ENCODE data around the gene SULT1C2. TPM values are rescaled to one million over a fixed set of nuclear protein-coding genes. Genes with fewer than 3 reads are reported as not detected.

SULT1C2 gene
- total and polyA plus RNA-seq, 2 of the 13 experiments (the other 11 are each of a cell fraction or from before 2014, with no cell fraction given), result 4.0 to 6.2 TPM

DNA sequence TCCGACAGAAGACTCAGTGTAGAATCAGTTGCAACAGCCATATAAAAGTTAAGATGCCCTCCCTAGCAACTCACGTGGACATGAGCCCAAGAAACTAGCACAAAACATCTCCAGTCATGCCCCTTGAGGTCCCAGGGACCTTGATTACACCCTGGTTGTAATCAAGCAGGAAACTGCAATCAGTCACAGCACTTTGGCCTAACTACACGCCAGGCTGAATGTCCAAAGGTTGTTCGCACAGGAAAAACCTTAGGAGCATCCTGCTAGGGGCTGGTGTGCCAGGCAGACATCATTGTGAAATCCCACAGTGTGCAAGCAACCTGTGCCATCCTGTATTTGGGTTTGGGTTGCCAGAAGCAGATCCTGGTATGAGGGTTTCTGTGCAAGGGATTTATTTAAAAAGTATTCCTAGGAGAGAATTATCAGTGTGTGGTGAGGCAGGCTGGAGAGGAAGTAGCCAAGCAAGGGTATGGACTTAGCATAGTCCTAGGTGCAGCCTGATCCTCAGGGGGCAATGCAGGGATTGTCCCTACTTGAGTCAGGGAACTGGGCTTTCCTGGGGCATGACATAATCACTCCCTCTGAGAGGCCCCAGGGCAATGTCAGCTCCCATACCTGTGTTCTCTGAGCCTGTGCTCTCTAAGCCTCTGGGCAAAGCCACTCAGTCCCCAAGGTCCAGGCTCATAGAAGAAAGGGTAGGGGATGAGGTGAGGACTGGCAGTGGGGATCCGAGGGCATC, 17.8 kb upstream of the SULT1C2 start (continued):
- TF ChIP-seq, protein P1, sequence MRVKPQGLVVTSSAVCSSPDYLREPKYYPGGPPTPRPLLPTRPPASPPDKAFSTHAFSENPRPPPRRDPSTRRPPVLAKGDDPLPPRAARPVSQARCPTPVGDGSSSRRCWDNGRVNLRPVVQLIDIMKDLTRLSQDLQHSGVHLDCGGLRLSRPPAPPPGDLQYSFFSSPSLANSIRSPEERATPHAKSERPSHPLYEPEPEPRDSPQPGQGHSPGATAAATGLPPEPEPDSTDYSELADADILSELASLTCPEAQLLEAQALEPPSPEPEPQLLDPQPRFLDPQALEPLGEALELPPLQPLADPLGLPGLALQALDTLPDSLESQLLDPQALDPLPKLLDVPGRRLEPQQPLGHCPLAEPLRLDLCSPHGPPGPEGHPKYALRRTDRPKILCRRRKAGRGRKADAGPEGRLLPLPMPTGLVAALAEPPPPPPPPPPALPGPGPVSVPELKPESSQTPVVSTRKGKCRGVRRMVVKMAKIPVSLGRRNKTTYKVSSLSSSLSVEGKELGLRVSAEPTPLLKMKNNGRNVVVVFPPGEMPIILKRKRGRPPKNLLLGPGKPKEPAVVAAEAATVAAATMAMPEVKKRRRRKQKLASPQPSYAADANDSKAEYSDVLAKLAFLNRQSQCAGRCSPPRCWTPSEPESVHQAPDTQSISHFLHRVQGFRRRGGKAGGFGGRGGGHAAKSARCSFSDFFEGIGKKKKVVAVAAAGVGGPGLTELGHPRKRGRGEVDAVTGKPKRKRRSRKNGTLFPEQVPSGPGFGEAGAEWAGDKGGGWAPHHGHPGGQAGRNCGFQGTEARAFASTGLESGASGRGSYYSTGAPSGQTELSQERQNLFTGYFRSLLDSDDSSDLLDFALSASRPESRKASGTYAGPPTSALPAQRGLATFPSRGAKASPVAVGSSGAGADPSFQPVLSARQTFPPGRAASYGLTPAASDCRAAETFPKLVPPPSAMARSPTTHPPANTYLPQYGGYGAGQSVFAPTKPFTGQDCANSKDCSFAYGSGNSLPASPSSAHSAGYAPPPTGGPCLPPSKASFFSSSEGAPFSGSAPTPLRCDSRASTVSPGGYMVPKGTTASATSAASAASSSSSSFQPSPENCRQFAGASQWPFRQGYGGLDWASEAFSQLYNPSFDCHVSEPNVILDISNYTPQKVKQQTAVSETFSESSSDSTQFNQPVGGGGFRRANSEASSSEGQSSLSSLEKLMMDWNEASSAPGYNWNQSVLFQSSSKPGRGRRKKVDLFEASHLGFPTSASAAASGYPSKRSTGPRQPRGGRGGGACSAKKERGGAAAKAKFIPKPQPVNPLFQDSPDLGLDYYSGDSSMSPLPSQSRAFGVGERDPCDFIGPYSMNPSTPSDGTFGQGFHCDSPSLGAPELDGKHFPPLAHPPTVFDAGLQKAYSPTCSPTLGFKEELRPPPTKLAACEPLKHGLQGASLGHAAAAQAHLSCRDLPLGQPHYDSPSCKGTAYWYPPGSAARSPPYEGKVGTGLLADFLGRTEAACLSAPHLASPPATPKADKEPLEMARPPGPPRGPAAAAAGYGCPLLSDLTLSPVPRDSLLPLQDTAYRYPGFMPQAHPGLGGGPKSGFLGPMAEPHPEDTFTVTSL (CRISPR knock-in tag; IDR thresholded peaks at IDR 0.05; ENCODE audit: borderline replicate concordance), result no peak
- TF ChIP-seq HNRNPH1 (optimal IDR thresholded peaks at IDR 0.05; ENCODE audit: low read depth, low read length), result no peak
- no peak for TF ChIP-seq ZNF513 (CRISPR knock-in tag; conservative IDR thresholded peaks at IDR 0.05)
- TF ChIP-seq CEBPB (IDR thresholded peaks at IDR 0.05; ENCODE audit: borderline replicate concordance, low read depth, low read length), result peak; percentile 83
- 0 out of 2 replicates have a peak, but pooled peaks have one; percentile 12 for TF ChIP-seq BHLHE40 (IDR thresholded peaks at IDR 0.05; ENCODE audit: low read length)
- peak; percentile 31; the same call in 1 of the 2 replicates for TF ChIP-seq PATZ1 (CRISPR knock-in tag; IDR thresholded peaks at IDR 0.05)
- 0 out of 2 replicates have a peak, but pooled peaks have one; percentile 24 for TF ChIP-seq RXRB (CRISPR knock-in tag; IDR thresholded peaks at IDR 0.05; ENCODE audit: borderline replicate concordance)
- TF ChIP-seq FOXA3 (CRISPR knock-in tag; IDR thresholded peaks at IDR 0.05), result 0 out of 2 replicates have a peak, but pooled peaks have one; percentile 18
- no peak for TF ChIP-seq DNMT3B (CRISPR knock-in tag; conservative IDR thresholded peaks at IDR 0.05)
- TF ChIP-seq ZNF468 (CRISPR knock-in tag; IDR thresholded peaks at IDR 0.05), result no peak
- TF ChIP-seq SIN3A (IDR thresholded peaks at IDR 0.05; ENCODE audit: borderline replicate concordance, low read depth, low read length), result no peak
- peak; percentile 50; the same call in 1 of the 2 replicates for TF ChIP-seq ETV5 (CRISPR knock-in tag; IDR thresholded peaks at IDR 0.05; ENCODE audit: borderline replicate concordance)
- TF ChIP-seq ZNF101 (CRISPR knock-in tag; IDR thresholded peaks at IDR 0.05; ENCODE audit: borderline replicate concordance, low read depth), result no peak
- 0 out of 2 replicates have a peak, but pooled peaks have one; percentile 12 for TF ChIP-seq MTERF4 (CRISPR knock-in tag; IDR thresholded peaks at IDR 0.05)
- TF ChIP-seq HNF4A (CRISPR knock-in tag; IDR thresholded peaks at IDR 0.05), result peak; percentile 81
- peak; percentile 39; the same call in 1 of the 2 replicates for TF ChIP-seq ZFY (CRISPR knock-in tag; IDR thresholded peaks at IDR 0.05)
- TF ChIP-seq SNAPC2 (CRISPR knock-in tag; IDR thresholded peaks at IDR 0.05), result 0 out of 2 replicates have a peak, but pooled peaks have one; percentile 8
- peak; percentile 27; the same call in 1 of the 2 replicates for TF ChIP-seq HDAC2 (CRISPR knock-in tag; IDR thresholded peaks at IDR 0.05)
